Stimulated activated CD8-positive, alpha-beta memory T cell treated with anti-CD3 and anti-CD28 coated beads, Interleukin-7, amount 100 ng/mL, for 24 hours (primary cell): ENCODE measurements around the gene IFNA10.
"Not testable (repeated sequence)": the region's sequence is repeated elsewhere in the genome, so short reads cannot be mapped to it uniquely, and the experiment has no call there.

Experiments used
- DNase-seq: peaks from one replicate; pipeline ENCODE4 v3.0.0-alpha.2; 2020; ENCODE audit warnings: low read depth

Gene IFNA10

GRCh38 chr9:21194867-21195776 is 11.8 kb downstream of the IFNA10 start:
- not testable (repeated sequence) for DNase-seq

- DNase-seq, result not testable (repeated sequence)
These were observed 19.5 kb downstream of the IFNA10 start, which contains the start of gene IFNA4 for GRCh38 chr9:21187487-21187886. Gene IFNA4 (minus strand): TSS chr9:21187587. CDS start chr9:21187531, 56 bp downstream.

GRCh38 chr9:21182810-21183736 is 23.9 kb downstream of the IFNA10 start:
- DNase-seq, result not testable (repeated sequence)

DNA sequence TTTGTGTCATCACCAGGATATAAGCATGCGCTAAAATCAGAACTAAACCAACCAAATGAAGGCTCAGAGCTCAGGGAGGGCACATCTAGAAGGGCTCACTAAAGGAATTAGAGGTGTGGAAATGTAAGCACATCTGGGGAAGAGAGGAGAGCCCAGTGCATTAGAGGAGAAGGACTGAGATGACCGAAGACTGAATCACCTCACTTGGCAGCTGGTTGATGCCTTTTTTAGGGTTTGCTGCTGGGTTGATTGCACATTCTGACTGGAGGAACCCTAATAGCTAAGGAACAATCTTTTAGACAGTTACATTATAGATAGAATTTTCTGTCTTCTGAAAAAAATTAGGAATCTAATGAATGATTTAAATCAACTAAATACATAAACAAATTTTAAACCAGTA is 32.3 kb downstream of the IFNA10 start:
- no peak for DNase-seq

GRCh38 chr9:21172156-21172555 is 34.8 kb downstream of the IFNA10 start:
- no peak for DNase-seq

- DNase-seq, result no peak
These were observed 35.6 kb downstream of the IFNA10 start for GRCh38 chr9:21171351-21171750.

DNA sequence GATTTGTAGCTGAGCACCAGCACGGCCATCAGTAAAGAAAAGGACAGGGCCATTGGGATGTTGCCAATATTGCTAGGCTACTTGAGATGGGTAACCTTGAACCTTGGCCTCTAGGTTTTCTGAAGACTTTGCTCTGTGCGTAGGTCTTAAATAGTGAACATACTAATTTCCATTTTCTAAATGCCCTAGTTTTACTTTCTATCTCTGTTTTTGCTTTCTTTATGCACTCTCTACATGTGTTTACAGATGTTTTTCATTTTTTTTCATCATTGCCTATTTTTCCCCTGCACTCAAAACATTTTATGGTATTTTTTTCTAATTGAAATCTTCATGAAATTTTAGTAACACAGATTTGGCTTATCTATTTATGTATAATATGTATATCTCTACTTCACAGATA is 40.4 kb downstream of the IFNA10 start, which contains the start of gene IFNA21:
TSS of gene IFNA21 (minus strand) at position 101 of the 400 bp plus-strand sequence. CDS start at position 53, 48 bp downstream.
- not testable (repeated sequence) for DNase-seq

GRCh38 chr9:21165516-21165915 is 41.4 kb downstream of the IFNA10 start:
- no peak for DNase-seq

DNA sequence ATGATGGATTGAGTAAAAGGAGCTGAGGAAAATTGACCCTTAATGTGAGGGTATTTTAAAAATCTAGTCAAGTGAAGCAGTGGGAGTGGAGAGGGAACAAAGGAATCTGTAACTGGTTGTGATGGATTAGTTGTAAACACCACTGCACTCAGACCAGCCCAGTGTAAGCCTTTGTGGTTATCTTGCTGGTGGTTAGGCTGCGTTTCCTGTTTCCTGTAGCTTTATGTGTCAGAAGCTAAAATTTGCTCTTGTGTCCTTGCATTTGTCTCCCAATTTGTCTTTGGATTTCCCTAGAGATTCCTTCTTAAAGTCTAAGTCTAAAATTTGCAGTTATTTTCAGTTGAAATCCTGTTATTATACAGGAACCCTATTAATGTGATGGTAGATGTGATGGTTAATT is 46.8 kb downstream of the IFNA10 start:
- no peak for DNase-seq
